ENCODE measurements around the gene ZAR1L.
A peak's percentile ranks its signal among the peaks of the same experiment; 100 is the strongest.
"Not testable (repeated sequence)": the region's sequence is repeated elsewhere in the genome, so short reads cannot be mapped to it uniquely, and the experiment has no call there.

ZAR1L gene, protein sequence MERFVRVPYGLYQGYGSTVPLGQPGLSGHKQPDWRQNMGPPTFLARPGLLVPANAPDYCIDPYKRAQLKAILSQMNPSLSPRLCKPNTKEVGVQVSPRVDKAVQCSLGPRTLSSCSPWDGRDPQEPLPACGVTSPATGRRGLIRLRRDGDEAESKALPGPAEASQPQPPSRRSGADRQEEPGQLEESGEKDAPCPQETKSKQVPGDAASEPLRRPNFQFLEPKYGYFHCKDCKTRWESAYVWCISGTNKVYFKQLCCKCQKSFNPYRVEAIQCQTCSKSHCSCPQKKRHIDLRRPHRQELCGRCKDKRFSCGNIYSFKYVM

DNA sequence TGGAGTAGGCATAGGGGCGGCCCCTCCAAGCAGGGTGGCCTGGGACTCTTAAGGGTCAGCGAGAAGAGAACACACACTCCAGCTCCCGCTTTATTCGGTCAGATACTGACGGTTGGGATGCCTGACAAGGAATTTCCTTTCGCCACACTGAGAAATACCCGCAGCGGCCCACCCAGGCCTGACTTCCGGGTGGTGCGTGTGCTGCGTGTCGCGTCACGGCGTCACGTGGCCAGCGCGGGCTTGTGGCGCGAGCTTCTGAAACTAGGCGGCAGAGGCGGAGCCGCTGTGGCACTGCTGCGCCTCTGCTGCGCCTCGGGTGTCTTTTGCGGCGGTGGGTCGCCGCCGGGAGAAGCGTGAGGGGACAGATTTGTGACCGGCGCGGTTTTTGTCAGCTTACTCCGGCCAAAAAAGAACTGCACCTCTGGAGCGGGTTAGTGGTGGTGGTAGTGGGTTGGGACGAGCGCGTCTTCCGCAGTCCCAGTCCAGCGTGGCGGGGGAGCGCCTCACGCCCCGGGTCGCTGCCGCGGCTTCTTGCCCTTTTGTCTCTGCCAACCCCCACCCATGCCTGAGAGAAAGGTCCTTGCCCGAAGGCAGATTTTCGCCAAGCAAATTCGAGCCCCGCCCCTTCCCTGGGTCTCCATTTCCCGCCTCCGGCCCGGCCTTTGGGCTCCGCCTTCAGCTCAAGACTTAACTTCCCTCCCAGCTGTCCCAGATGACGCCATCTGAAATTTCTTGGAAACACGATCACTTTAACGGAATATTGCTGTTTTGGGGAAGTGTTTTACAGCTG lies at the start of gene ZAR1L, which contains the start of gene BRCA2:
TSS of gene ZAR1L (minus strand) at position 126 of the 790 bp plus-strand sequence. CDS start 3,438 bp downstream, outside the sequence.
TSS of gene BRCA2 (plus strand) at position 271 of the 790 bp plus-strand sequence. CDS start 953 bp downstream, outside the sequence.
- in situ Hi-C loops (cut with HindIII; ENCODE audit: low sequenced_read_pairs), result no loop called here
- DNase-seq (ENCODE audit: low read depth, low spot score), result peak; percentile 90
- TF ChIP-seq, protein P1, sequence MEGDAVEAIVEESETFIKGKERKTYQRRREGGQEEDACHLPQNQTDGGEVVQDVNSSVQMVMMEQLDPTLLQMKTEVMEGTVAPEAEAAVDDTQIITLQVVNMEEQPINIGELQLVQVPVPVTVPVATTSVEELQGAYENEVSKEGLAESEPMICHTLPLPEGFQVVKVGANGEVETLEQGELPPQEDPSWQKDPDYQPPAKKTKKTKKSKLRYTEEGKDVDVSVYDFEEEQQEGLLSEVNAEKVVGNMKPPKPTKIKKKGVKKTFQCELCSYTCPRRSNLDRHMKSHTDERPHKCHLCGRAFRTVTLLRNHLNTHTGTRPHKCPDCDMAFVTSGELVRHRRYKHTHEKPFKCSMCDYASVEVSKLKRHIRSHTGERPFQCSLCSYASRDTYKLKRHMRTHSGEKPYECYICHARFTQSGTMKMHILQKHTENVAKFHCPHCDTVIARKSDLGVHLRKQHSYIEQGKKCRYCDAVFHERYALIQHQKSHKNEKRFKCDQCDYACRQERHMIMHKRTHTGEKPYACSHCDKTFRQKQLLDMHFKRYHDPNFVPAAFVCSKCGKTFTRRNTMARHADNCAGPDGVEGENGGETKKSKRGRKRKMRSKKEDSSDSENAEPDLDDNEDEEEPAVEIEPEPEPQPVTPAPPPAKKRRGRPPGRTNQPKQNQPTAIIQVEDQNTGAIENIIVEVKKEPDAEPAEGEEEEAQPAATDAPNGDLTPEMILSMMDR (IDR thresholded peaks at IDR 0.05; ENCODE audit: low read depth, low read length), result no peak
- H3K4me3 ChIP-seq (ENCODE audit: low read depth, low read length), result peak within 1 kb of the TSS; percentile 88

DNA sequence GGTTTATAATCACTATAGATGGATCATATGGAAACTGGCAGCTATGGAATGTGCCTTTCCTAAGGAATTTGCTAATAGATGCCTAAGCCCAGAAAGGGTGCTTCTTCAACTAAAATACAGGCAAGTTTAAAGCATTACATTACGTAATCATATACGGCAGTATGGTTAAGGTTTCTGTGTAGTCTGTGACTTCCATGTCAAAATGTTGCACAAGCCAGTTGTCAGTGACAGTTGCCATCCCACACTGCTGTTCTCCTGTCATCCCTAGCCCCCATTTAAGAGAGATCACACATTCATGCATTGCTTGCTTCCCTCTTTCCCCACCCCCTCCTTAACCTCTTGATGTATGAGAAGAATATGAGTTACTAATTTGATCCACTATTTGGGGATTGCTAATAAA lies 47.4 kb upstream of the ZAR1L start:
- in situ Hi-C loops (cut with HindIII; ENCODE audit: low sequenced_read_pairs), result no loop called here
- TF ChIP-seq, protein P1 (IDR thresholded peaks at IDR 0.05; ENCODE audit: low read depth, low read length), result no peak
- DNase-seq (ENCODE audit: low read depth, low spot score), result no peak
- no peak overlapping the region for H3K4me3 ChIP-seq (ENCODE audit: low read depth, low read length)

DNA sequence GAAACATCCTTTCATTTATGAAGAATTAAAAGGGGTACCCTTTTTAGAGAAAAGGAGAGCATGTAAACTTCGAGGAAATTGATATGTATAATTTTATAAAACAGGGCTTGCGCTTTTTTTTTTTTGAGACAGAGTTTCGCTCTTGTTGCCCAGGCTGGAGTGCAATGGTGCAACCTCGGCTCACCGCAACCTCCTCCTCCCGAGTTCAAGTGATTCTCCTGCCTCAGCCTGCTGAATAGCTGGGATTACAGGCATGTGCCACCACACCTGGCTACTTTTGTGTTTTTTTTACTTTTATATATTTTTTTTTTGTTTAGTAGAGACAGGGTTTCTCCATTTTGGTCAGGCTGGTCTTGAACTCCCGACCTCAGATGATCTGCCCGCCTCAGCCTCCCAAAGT lies 40.8 kb upstream of the ZAR1L start:
- in situ Hi-C loops (cut with HindIII; ENCODE audit: low sequenced_read_pairs); DNase-seq (ENCODE audit: low read depth, low spot score); H3K4me3 ChIP-seq (ENCODE audit: low read depth, low read length): not testable (repeated sequence)

DNA sequence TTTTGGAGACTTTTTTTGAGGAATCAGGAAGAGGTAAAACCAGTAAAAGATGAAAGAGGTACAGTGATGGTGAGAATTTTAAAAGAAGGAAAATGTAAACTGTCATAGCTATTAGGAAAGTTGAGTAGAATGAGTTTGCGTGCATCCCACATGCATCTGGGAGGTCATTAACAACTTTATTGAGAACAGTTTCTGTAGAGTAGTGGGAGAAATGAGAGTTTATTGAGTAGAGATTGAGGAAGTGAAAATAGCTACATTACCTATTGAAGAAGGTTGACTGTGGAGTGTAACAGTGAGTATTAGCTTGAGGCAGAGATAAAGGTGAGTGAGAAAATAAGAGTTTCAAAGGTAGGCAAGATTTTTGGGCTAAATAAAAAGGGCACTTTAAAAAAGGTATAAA lies 38.9 kb upstream of the ZAR1L start:
- TF ChIP-seq, protein P1 (IDR thresholded peaks at IDR 0.05; ENCODE audit: low read depth, low read length), result no peak
- no peak overlapping the region for H3K4me3 ChIP-seq (ENCODE audit: low read depth, low read length)
- DNase-seq (ENCODE audit: low read depth, low spot score), result no peak
- in situ Hi-C loops (cut with HindIII; ENCODE audit: low sequenced_read_pairs), result no loop called here

DNA sequence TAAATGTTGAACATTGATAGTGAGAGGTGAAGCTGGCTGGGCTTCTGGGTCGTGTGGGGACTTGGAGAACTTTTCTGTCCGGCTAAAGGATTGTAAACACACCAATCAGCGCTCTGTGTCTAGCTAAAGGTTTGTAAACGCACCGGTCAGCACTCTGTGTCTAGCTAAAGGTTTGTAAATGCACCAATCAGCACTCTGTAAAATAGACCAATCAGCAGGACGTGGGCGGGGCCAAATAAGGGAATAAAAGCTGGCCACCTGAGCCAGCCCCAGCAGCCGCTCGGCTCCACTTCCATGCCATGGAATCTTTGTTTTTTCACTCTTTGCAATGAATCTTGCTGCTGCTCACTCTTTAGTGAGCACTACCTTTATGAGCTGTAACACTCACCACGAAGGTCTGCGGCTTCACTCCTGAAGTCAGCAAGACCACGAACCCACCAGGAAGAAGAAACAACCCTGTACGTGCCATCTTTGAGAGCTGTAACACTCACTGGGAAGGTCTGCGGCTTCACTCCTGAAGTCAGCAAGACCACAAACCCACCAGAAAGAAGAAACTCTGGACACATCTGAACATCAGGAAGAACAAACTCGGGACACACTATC lies 35.8 kb upstream of the ZAR1L start:
- in situ Hi-C loops (cut with HindIII; ENCODE audit: low sequenced_read_pairs), result not testable (repeated sequence)

DNA sequence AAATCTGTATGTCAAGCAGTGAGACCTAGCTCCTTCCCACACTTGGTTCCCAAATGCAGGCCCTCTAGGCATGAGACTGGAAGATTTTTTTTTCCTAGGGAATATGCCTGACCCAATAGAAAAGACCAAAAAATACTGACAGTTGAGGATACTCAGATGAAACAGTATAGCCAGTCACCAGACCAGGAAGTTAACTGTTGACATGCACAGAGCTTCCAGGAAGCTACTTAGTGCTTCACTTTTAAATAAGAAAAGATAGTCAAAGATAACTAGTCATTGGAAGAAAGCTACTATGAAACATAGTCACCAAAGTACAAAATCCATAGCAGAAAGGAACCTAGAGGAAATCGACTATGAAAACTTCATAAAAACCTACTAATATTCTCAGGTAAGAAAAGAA lies 32.5 kb upstream of the ZAR1L start:
- TF ChIP-seq, protein P1 (IDR thresholded peaks at IDR 0.05; ENCODE audit: low read depth, low read length), result no peak
- H3K4me3 ChIP-seq (ENCODE audit: low read depth, low read length), result no peak overlapping the region
- DNase-seq (ENCODE audit: low read depth, low spot score), result no peak
- in situ Hi-C loops (cut with HindIII; ENCODE audit: low sequenced_read_pairs), result no loop called here

More for the DNA sequence above, 35.8 kb upstream of the ZAR1L start:
- not testable (repeated sequence) for DNase-seq (ENCODE audit: low read depth, low spot score); H3K4me3 ChIP-seq (ENCODE audit: low read depth, low read length)

DNA sequence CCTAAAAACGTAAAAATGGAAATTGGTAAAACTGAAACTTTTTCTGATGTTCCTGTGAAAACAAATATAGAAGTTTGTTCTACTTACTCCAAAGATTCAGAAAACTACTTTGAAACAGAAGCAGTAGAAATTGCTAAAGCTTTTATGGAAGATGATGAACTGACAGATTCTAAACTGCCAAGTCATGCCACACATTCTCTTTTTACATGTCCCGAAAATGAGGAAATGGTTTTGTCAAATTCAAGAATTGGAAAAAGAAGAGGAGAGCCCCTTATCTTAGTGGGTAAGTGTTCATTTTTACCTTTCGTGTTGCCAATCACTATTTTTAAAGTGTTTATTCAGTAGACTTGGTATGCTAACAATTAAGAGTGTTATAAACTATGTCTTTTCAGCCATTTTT lies 25.8 kb upstream of the ZAR1L start:
- TF ChIP-seq, protein P1 (IDR thresholded peaks at IDR 0.05; ENCODE audit: low read depth, low read length), result no peak
- no peak for DNase-seq (ENCODE audit: low read depth, low spot score)
- no peak overlapping the region for H3K4me3 ChIP-seq (ENCODE audit: low read depth, low read length)
- in situ Hi-C loops (cut with HindIII; ENCODE audit: low sequenced_read_pairs), result no loop called here
